ENCODE results near the gene ATP6V1G2.
A peak's percentile ranks its signal among the peaks of the same experiment; 100 is the strongest.

ATP6V1G2 gene

GRCh38 chr6:31548544-31548873, 2.1 kb upstream of the ATP6V1G2 start:
- Histone ChIP-seq H3K27ac (peak overlapping the region; percentile 84), H3K9me3 (no peaks in the 10 kb centered on the region), H4K20me1 (no peaks in the 10 kb centered on the region), H3K4me2 (peak overlapping the region; percentile 93), H3K4me1 (peaks cover 70% of the 10 kb centered on the region), H3K36me3 (peaks cover 19% of the 10 kb centered on the region), H3K27me3 (no peaks in the 10 kb centered on the region), H3K4me3 (peak overlapping the region; percentile 63), H3K9ac (peak overlapping the region; percentile 78)
- TF ChIP-seq Cebpa-rat (IDR thresholded peaks at IDR 0.05), result no peak

GRCh38 chr6:31547727-31548543, 1.5 kb upstream of the ATP6V1G2 start:
- no peak for TF ChIP-seq Cebpa-rat (IDR thresholded peaks at IDR 0.05)
- Histone ChIP-seq H4K20me1 (no peaks in the 10 kb centered on the region), H3K27ac (peak overlapping the region; percentile 84), H3K4me1 (peaks cover 75% of the 10 kb centered on the region), H3K4me3 (peak overlapping the region; percentile 63), H3K36me3 (peaks cover 14% of the 10 kb centered on the region), H3K9me3 (no peaks in the 10 kb centered on the region), H3K4me2 (peak overlapping the region; percentile 93), H3K9ac (peak overlapping the region; percentile 78), H3K27me3 (no peaks in the 10 kb centered on the region)

- Histone ChIP-seq H3K4me1 (peaks cover 79% of the 10 kb centered on the region), H4K20me1 (no peaks in the 10 kb centered on the region), H3K4me3 (peak within 1 kb of the TSS; percentile 63), H3K9me3 (no peaks in the 10 kb centered on the region), H3K4me2 (peak within 1 kb of the TSS; percentile 93), H3K27ac (peak within 1 kb of the TSS; percentile 84), H3K27me3 (no peaks in the 10 kb centered on the region), H3K36me3 (peaks cover 12% of the 10 kb centered on the region; the same call in 1 of the 2 replicates), H3K9ac (peak within 1 kb of the TSS; percentile 78)
- TF ChIP-seq Cebpa-rat (IDR thresholded peaks at IDR 0.05), result peak; percentile 68
These were observed 734 bp upstream of the ATP6V1G2 start, which contains the start of gene NFKBIL1 for GRCh38 chr6:31546958-31547726. NFKBIL1 (plus strand) TSS chr6:31547608; CDS start chr6:31547695, 87 bp downstream.

GRCh38 chr6:31545291-31545690, 1.1 kb downstream of the ATP6V1G2 start:
- H3K36me3 ChIP-seq, result peaks cover 8% of the 10 kb centered on the region
- peaks cover 65% of the 10 kb centered on the region for H3K4me1 ChIP-seq
- peak overlapping the region; percentile 93 for H3K4me2 ChIP-seq
- peak overlapping the region; percentile 64 for H3K27ac ChIP-seq
- H3K9me3 ChIP-seq, result no peaks in the 10 kb centered on the region
- TF ChIP-seq Cebpa-rat (IDR thresholded peaks at IDR 0.05), result no peak
- no peaks in the 10 kb centered on the region for H3K27me3 ChIP-seq
- H4K20me1 ChIP-seq, result peaks cover 9% of the 10 kb centered on the region
- peak overlapping the region; percentile 63 for H3K4me3 ChIP-seq
- H3K9ac ChIP-seq, result peak overlapping the region; percentile 61

GRCh38 chr6:31544676-31545075, 1.7 kb downstream of the ATP6V1G2 start:
- H3K9ac ChIP-seq, result peak overlapping the region; percentile 61
- H3K9me3 ChIP-seq, result no peaks in the 10 kb centered on the region
- 0 out of 2 replicates have a peak overlapping the region, but pooled peaks have one; percentile 64 for H3K27ac ChIP-seq
- peaks cover 13% of the 10 kb centered on the region for H3K36me3 ChIP-seq
- H3K4me1 ChIP-seq, result peaks cover 65% of the 10 kb centered on the region
- H4K20me1 ChIP-seq, result peaks cover 16% of the 10 kb centered on the region
- no peak for TF ChIP-seq Cebpa-rat (IDR thresholded peaks at IDR 0.05)
- H3K27me3 ChIP-seq, result no peaks in the 10 kb centered on the region
- no peak overlapping the region for H3K4me3 ChIP-seq
- peak overlapping the region; percentile 93 for H3K4me2 ChIP-seq

- Histone ChIP-seq H3K36me3 (peaks cover 21% of the 10 kb centered on the region), H4K20me1 (peaks cover 26% of the 10 kb centered on the region), H3K27ac (no peak overlapping the region), H3K27me3 (no peaks in the 10 kb centered on the region), H3K4me1 (peaks cover 65% of the 10 kb centered on the region), H3K9me3 (no peaks in the 10 kb centered on the region), H3K4me3 (no peak overlapping the region), H3K4me2 (peak overlapping the region; percentile 87), H3K9ac (no peak overlapping the region)
- no peak for TF ChIP-seq Cebpa-rat (IDR thresholded peaks at IDR 0.05)
These were observed 2.8 kb downstream of the ATP6V1G2 start for GRCh38 chr6:31543639-31544038.

GRCh38 chr6:31541658-31542521, 4.5 kb downstream of the ATP6V1G2 start, which contains the start of gene DDX39B:
DDX39B (minus strand) TSS chr6:31542003; CDS start chr6:31540532, 1,471 bp downstream.
- Histone ChIP-seq H3K9me3 (no peaks in the 10 kb centered on the region), H3K4me1 (peaks cover 67% of the 10 kb centered on the region), H3K27ac (peak within 1 kb of the TSS; percentile 97), H3K9ac (peak within 1 kb of the TSS; percentile 97), H3K27me3 (no peaks in the 10 kb centered on the region), H3K4me3 (peak within 1 kb of the TSS; percentile 87), H3K36me3 (peaks cover 39% of the 10 kb centered on the region), H4K20me1 (peaks cover 43% of the 10 kb centered on the region), H3K4me2 (peak within 1 kb of the TSS; percentile 98)
- no peak for TF ChIP-seq Cebpa-rat (IDR thresholded peaks at IDR 0.05)

GRCh38 chr6:31541059-31541657, 5.2 kb downstream of the ATP6V1G2 start:
- Histone ChIP-seq H3K36me3 (peaks cover 46% of the 10 kb centered on the region), H3K9me3 (no peaks in the 10 kb centered on the region), H3K27ac (peak overlapping the region; percentile 97), H3K4me3 (peak overlapping the region; percentile 87), H3K27me3 (no peaks in the 10 kb centered on the region), H4K20me1 (peaks cover 51% of the 10 kb centered on the region), H3K4me1 (peaks cover 64% of the 10 kb centered on the region), H3K4me2 (peak overlapping the region; percentile 98), H3K9ac (peak overlapping the region; percentile 97)
- TF ChIP-seq Cebpa-rat (IDR thresholded peaks at IDR 0.05), result no peak

- peaks cover 51% of the 10 kb centered on the region for H3K36me3 ChIP-seq
- H3K4me2 ChIP-seq, result peak overlapping the region; percentile 98
- peak overlapping the region; percentile 87 for H3K4me3 ChIP-seq
- H3K27me3 ChIP-seq, result no peaks in the 10 kb centered on the region
- H4K20me1 ChIP-seq, result peaks cover 56% of the 10 kb centered on the region
- H3K9me3 ChIP-seq, result no peaks in the 10 kb centered on the region
- no peak for TF ChIP-seq Cebpa-rat (IDR thresholded peaks at IDR 0.05)
- peak overlapping the region; percentile 97 for H3K27ac ChIP-seq
- H3K9ac ChIP-seq, result peak overlapping the region; percentile 97
- peaks cover 59% of the 10 kb centered on the region for H3K4me1 ChIP-seq
These were observed 5.8 kb downstream of the ATP6V1G2 start for GRCh38 chr6:31540640-31541039.
